ENCODE measurements around the gene USP4. TPM values are rescaled to one million over a fixed set of nuclear protein-coding genes. Genes with fewer than 3 reads are reported as not detected.

USP4 gene
- total RNA-seq, 4 donors from 2014 or later = 19.8 to 32.6 (median 28.5) TPM

GRCh38 chr3:49263159-49263889 is 76.5 kb downstream of the USP4 start:
- DNase-seq = no peak
- Histone ChIP-seq H3K36me3 (no peaks in the 10 kb centered on the region), H3K4me1 (peaks cover 0 to 5% of the 10 kb centered on the region in 2 donors), H3K4me3 (replicated peaks in 1 of 3) (no peak overlapping the region), H3K9me3 (no peaks in the 10 kb centered on the region), H3K27ac (no peak overlapping the region), H3K27me3 (no peaks in the 10 kb centered on the region)
- WGBS, 2 donors = 85 to 87% methylated on average over 6 of the region's 6 CpGs
- no peak for TF ChIP-seq POLR2A (IDR thresholded peaks at IDR 0.05)
- TF ChIP-seq CTCF (IDR thresholded peaks at IDR 0.05) = no peak
- intact Hi-C loops (cut with DNase I) = no loop called here

- intact Hi-C loops (cut with DNase I) = no loop called here
- no peaks in the 10 kb centered on the region for H3K27me3 ChIP-seq
- H3K4me3 ChIP-seq (replicated peaks in 1 of 3) = no peak overlapping the region
- 93 to 94% methylated on average over 5 of the region's 5 CpGs for WGBS, 2 donors
- no peak for DNase-seq
- H3K9me3 ChIP-seq = no peaks in the 10 kb centered on the region
- TF ChIP-seq POLR2A (IDR thresholded peaks at IDR 0.05) = no peak
- no peak for TF ChIP-seq CTCF (IDR thresholded peaks at IDR 0.05)
- no peak overlapping the region for H3K27ac ChIP-seq
- no peaks in the 10 kb centered on the region for H3K36me3 ChIP-seq
- H3K4me1 ChIP-seq = no peaks in the 10 kb centered on the region
Observed at GRCh38 chr3:49260806-49261324, 79.0 kb downstream of the USP4 start.

GRCh38 chr3:49257187-49257586 is 82.7 kb downstream of the USP4 start:
- no peaks in the 10 kb centered on the region for H3K27me3 ChIP-seq
- no peaks in the 10 kb centered on the region for H3K36me3 ChIP-seq
- DNase-seq = no peak
- no peak overlapping the region for H3K27ac ChIP-seq
- TF ChIP-seq POLR2A (IDR thresholded peaks at IDR 0.05) = no peak
- H3K9me3 ChIP-seq = no peaks in the 10 kb centered on the region
- 80% methylated on average over 3 of the region's 3 CpGs for WGBS, 2 donors
- intact Hi-C loops (cut with DNase I) = no loop called here
- H3K4me1 ChIP-seq = no peaks in the 10 kb centered on the region
- no peak overlapping the region for H3K4me3 ChIP-seq (replicated peaks in 1 of 3)

- no peak for DNase-seq
- no peak overlapping the region for H3K4me3 ChIP-seq (replicated peaks in 1 of 3)
- intact Hi-C loops (cut with DNase I) = no loop called here
- H3K36me3 ChIP-seq = no peaks in the 10 kb centered on the region
- H3K4me1 ChIP-seq = no peaks in the 10 kb centered on the region
- H3K27ac ChIP-seq = no peak overlapping the region
- H3K27me3 ChIP-seq = no peaks in the 10 kb centered on the region
- H3K9me3 ChIP-seq = no peaks in the 10 kb centered on the region
- TF ChIP-seq POLR2A (IDR thresholded peaks at IDR 0.05) = no peak
- TF ChIP-seq CTCF (IDR thresholded peaks at IDR 0.05) = no peak
- 82 to 84% methylated on average over 6 of the region's 6 CpGs for WGBS, 2 donors
Observed at GRCh38 chr3:49255718-49256511, 83.9 kb downstream of the USP4 start.

- TF ChIP-seq CTCF (IDR thresholded peaks at IDR 0.05) (no peak), POLR2A (IDR thresholded peaks at IDR 0.05) (no peak)
- Histone ChIP-seq H3K27me3 (no peaks in the 10 kb centered on the region), H3K36me3 (no peaks in the 10 kb centered on the region), H3K9me3 (no peaks in the 10 kb centered on the region), H3K27ac (no peak overlapping the region), H3K4me3 (replicated peaks in 1 of 3) (no peak overlapping the region), H3K4me1 (no peaks in the 10 kb centered on the region)
- intact Hi-C loops (cut with DNase I) = no loop called here
- WGBS, 2 donors = 76 to 77% methylated on average over 1 of the region's 1 CpG
- no peak for DNase-seq
Observed at GRCh38 chr3:49255112-49255511, 84.7 kb downstream of the USP4 start.
